ENCODE results near the gene CEP20. TPM values are rescaled to one million over a fixed set of nuclear protein-coding genes. Genes with fewer than 3 reads are reported as not detected.

The CEP20 gene
- total and polyA plus RNA-seq, 2 of the 8 experiments (the other 6 are each of a cell fraction or from before 2014, with no cell fraction given) = 16.2 to 49.0 TPM

GRCh38 chr16:15866451-15866850, 22.0 kb downstream of the CEP20 start:
- Histone ChIP-seq H3K23me2 (ENCODE audit: low read depth, low read length) (no peaks in the 10 kb centered on the region), H4K8ac (ENCODE audit: extremely low read depth, insufficient read depth, low read length) (no peak overlapping the region), H3K4ac (replicated peaks; ENCODE audit: insufficient read length, low read depth, low read length) (no peak overlapping the region), H3K79me2 (ENCODE audit: control insufficient read depth in 1 of 2, insufficient read depth in 2 of 2, low read length in 2 of 2) (no peaks in the 10 kb centered on the region), H3K4me3 (ENCODE audit: extremely low read depth in 1 of 4, insufficient read depth in 2 of 4, low read depth in 3 of 4, low read length in 4 of 4) (no peak overlapping the region), H3K4me2 (ENCODE audit: insufficient read depth in 1 of 2, low read depth in 2 of 2, low read length in 2 of 2) (no peak overlapping the region), H2BK120ac (replicated peaks; ENCODE audit: low read depth, low read length) (no peak overlapping the region), H2BK15ac (ENCODE audit: low read length) (no peak overlapping the region), H3K9ac (replicated peaks in 1 of 4; ENCODE audit: extremely low read depth in 1 of 4, low read depth in 3 of 4, low read length in 3 of 4) (no peak overlapping the region), H3K9me3 (ENCODE audit: insufficient read depth in 2 of 2, low read depth in 1 of 2, low read length in 1 of 2) (no peaks in the 10 kb centered on the region), H3K79me1 (ENCODE audit: low read depth, low read length) (no peaks in the 10 kb centered on the region), H2AFZ (ENCODE audit: low read length) (no peak overlapping the region), H4K20me1 (replicated peaks in 1 of 2; ENCODE audit: control insufficient read depth in 1 of 2, insufficient read depth in 2 of 2, low read length in 2 of 2) (no peaks in the 10 kb centered on the region), H4K5ac (ENCODE audit: insufficient read length, low read depth, low read length) (no peak overlapping the region), H2AK5ac (ENCODE audit: low read depth, low read length) (no peak overlapping the region), H3K27me3 (replicated peaks in 1 of 4; ENCODE audit: control insufficient read depth in 3 of 4, extremely low read depth in 1 of 4, insufficient read depth in 3 of 4, low read length in 3 of 4) (no peaks in the 10 kb centered on the region), H4K91ac (replicated peaks; ENCODE audit: insufficient read length, low read length) (no peak overlapping the region), H3K14ac (ENCODE audit: insufficient read length) (no peak overlapping the region), H3K18ac (ENCODE audit: extremely low read depth, low read length) (no peak overlapping the region), H3K56ac (replicated peaks; ENCODE audit: insufficient read length, low read depth, low read length) (no peak overlapping the region), H2BK12ac (ENCODE audit: low read depth, low read length) (no peak overlapping the region), H3K36me3 (ENCODE audit: control insufficient read depth in 2 of 4, insufficient read depth in 4 of 4, low read length in 3 of 4) (peaks cover 0 to 30% (median 7%) of the 10 kb centered on the region in 4 experiments; a peak in 5 of 8 replicates), H2BK20ac (ENCODE audit: low read length) (no peak overlapping the region), H3K23ac (ENCODE audit: insufficient read length) (no peak overlapping the region), H3K27ac (ENCODE audit: low read depth, low read length) (no peak overlapping the region), H3K4me1 (replicated peaks in 1 of 4; ENCODE audit: control insufficient read depth in 3 of 4, insufficient read depth in 4 of 4, low read length in 3 of 4) (no peaks in the 10 kb centered on the region), H2BK5ac (ENCODE audit: low read depth, low read length) (no peak overlapping the region)
- CTCF ChIA-PET (ENCODE audit: partially characterized antibody) = interaction anchor here (1.3 kb wide), 1 partner anchor 10 kb away, joined by 4 read pairs; no protein-coding TSS in a partner anchor
- no peak for FAIRE-seq
- TF ChIP-seq SAP30 (IDR thresholded peaks at IDR 0.05; ENCODE audit: insufficient read depth, insufficient replicate concordance, low read length) (no peak), CEBPB (IDR thresholded peaks at IDR 0.05; ENCODE audit: low read depth, low read length) (peak; percentile 50; the same call in 1 of the 2 replicates)
- 90% methylated on average over 5 of the region's 5 CpGs; no CpG with 5 or more reads in 1 of the 2 experiments for WGBS, 2 experiments (ENCODE audit: extremely low coverage in 1 of 2, insufficient coverage in 1 of 2, insufficient read length in 1 of 2, insufficient replicate concordance in 2 of 2, low coverage in 1 of 2, low lambda C conversion rate in 2 of 2, missing lambda C conversion rate in 1 of 2)
- DNase-seq (ENCODE audit: low read depth in 1 of 2, low spot score in 2 of 2) = no peak
- POLR2A ChIA-PET (ENCODE audit: partially characterized antibody) = interaction anchor here (1.1 kb wide), 1 partner anchor 9 kb away, joined by 3 read pairs; no protein-coding TSS in a partner anchor
